SK-N-SH treated with all-trans-retinoic acid at 6 μM for 48 hours (cell line): Measurements from ENCODE around the gene ANKS6.

ENCODE experiments used
- BACH2 ChIP-seq: fragments of 250-450 bp; sonication (Bioruptor Pico); IDR thresholded peaks from 2 replicates; pipeline ENCODE4 v1.9.0; 2021; ENCODE audit warnings: mild to moderate bottlenecking, borderline replicate concordance
- CSDC2 ChIP-seq: fragments of 250-450 bp; sonication (Bioruptor Pico); IDR thresholded peaks from 2 replicates; pipeline ENCODE4 v1.5.0; 2020; ENCODE audit warnings: mild to moderate bottlenecking, moderate library complexity
- ESRRG ChIP-seq: fragments of 250-450 bp; sonication (Bioruptor Pico); IDR thresholded peaks from 2 replicates; pipeline ENCODE4 v1.6.1; 2021; ENCODE audit warnings: mild to moderate bottlenecking
- ISL1 ChIP-seq: fragments of 250-450 bp; sonication (Bioruptor Pico); IDR thresholded peaks from 2 replicates; pipeline ENCODE4 v2.1.2; 2022; ENCODE audit warnings: mild to moderate bottlenecking, moderate library complexity
- POU6F1 ChIP-seq: fragments of 250-450 bp; sonication (Bioruptor Pico); IDR thresholded peaks from 2 replicates; pipeline ENCODE4 v1.8.0; 2021; ENCODE audit warnings: low read depth, mild to moderate bottlenecking, moderate library complexity, borderline replicate concordance
- RARB ChIP-seq: fragments of 250-450 bp; sonication (Bioruptor Pico); IDR thresholded peaks from 2 replicates; pipeline ENCODE4 v1.8.0; 2021; ENCODE audit warnings: mild to moderate bottlenecking, moderate library complexity
- TCF4 ChIP-seq: fragments of 250-450 bp; sonication (Bioruptor Pico); IDR thresholded peaks from 2 replicates; pipeline ENCODE4 v1.8.0; 2021; ENCODE audit warnings: mild to moderate bottlenecking, moderate library complexity, borderline replicate concordance
- TOX ChIP-seq: fragments of 250-450 bp; sonication (Bioruptor Pico); IDR thresholded peaks from 2 replicates; pipeline ENCODE4 v1.8.0; 2021; ENCODE audit warnings: mild to moderate bottlenecking, moderate library complexity, borderline replicate concordance
- ZFP3 ChIP-seq: fragments of 250-450 bp; sonication (Bioruptor Pico); IDR thresholded peaks from 2 replicates; pipeline ENCODE4 v1.5.0; 2020; ENCODE audit warnings: mild to moderate bottlenecking, moderate library complexity
- ZNF565 ChIP-seq: fragments of 450-650 bp; formaldehyde crosslinking; conservative IDR thresholded peaks from 2 replicates; pipeline ENCODE4 v1.5.0; 2020; ENCODE audit warnings: low read depth, mild to moderate bottlenecking, moderate library complexity
- ZNF70 ChIP-seq: fragments of 450-650 bp; formaldehyde crosslinking; IDR thresholded peaks from 2 replicates; pipeline ENCODE4 v1.5.0; 2020; ENCODE audit warnings: mild to moderate bottlenecking, moderate library complexity
- TF ChIP-seq, protein P1 (sequence below): fragments of 250-450 bp; sonication (Bioruptor Pico); IDR thresholded peaks from 2 replicates; pipeline ENCODE4 v1.8.0; 2020; ENCODE audit warnings: mild to moderate bottlenecking, moderate library complexity, borderline replicate concordance

- TF ChIP-seq TCF4 (no peak), RARB (CRISPR knock-in tag) (no peak), ZNF565 (no peak), BACH2 (CRISPR knock-in tag) (no peak), POU6F1 (CRISPR knock-in tag) (no peak), ZFP3 (CRISPR knock-in tag) (no peak), ISL1 (no peak), ZNF70 (CRISPR knock-in tag) (no peak), TOX (CRISPR knock-in tag) (no peak), CSDC2 (CRISPR knock-in tag) (no peak), ESRRG (CRISPR knock-in tag) (no peak)
- TF ChIP-seq, protein P1, sequence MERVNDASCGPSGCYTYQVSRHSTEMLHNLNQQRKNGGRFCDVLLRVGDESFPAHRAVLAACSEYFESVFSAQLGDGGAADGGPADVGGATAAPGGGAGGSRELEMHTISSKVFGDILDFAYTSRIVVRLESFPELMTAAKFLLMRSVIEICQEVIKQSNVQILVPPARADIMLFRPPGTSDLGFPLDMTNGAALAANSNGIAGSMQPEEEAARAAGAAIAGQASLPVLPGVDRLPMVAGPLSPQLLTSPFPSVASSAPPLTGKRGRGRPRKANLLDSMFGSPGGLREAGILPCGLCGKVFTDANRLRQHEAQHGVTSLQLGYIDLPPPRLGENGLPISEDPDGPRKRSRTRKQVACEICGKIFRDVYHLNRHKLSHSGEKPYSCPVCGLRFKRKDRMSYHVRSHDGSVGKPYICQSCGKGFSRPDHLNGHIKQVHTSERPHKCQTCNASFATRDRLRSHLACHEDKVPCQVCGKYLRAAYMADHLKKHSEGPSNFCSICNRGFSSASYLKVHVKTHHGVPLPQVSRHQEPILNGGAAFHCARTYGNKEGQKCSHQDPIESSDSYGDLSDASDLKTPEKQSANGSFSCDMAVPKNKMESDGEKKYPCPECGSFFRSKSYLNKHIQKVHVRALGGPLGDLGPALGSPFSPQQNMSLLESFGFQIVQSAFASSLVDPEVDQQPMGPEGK (CRISPR knock-in tag), result no peak
These were observed 108.4 kb downstream of the ANKS6 start for GRCh38 chr9:98687911-98688310.
